Sigmoid colon (tissue), 3 donors: ENCODE results near the gene TMEM168.

Experiments used
- CTCF ChIP-seq, 4 experiments: fragments of 450-650 bp in 3 of 4; fragments of 200-600 bp in 1 of 4; IDR thresholded peaks; one replicate each; pipeline ENCODE4 v1.5.1; 2016 to 2019; ENCODE audit warnings: antibody characterized with exemption in 4 of 4, mild to moderate bottlenecking in 3 of 4, moderate library complexity in 2 of 4
- POLR2A ChIP-seq, 2 donors: fragments of 450-650 bp; IDR thresholded peaks; one replicate each; pipeline ENCODE4 v1.6.1; 2016; ENCODE audit warnings: antibody characterized with exemption in 2 of 2, mild to moderate bottlenecking in 2 of 2, moderate library complexity in 2 of 2

- TF ChIP-seq POLR2A (IDR thresholded peaks at IDR 0.05), result no peak
- no peak for TF ChIP-seq CTCF (IDR thresholded peaks at IDR 0.05)
Measured at GRCh38 chr7:112781110-112781509, 9.1 kb downstream of the TMEM168 start.
